SH-SY5Y (cell line): Measurements from ENCODE around the gene GPR63.

Source experiments
- GATA2 ChIP-seq: IDR thresholded peaks from 2 replicates; pipeline ENCODE4 v1.6.1; 2011; ENCODE audit warnings: mild to moderate bottlenecking, low read depth, low read length
- GATA3 ChIP-seq: IDR thresholded peaks from 2 replicates; pipeline ENCODE4 v1.6.1; 2011; ENCODE audit warnings: low read depth, mild to moderate bottlenecking, low read length, moderate library complexity

DNA sequence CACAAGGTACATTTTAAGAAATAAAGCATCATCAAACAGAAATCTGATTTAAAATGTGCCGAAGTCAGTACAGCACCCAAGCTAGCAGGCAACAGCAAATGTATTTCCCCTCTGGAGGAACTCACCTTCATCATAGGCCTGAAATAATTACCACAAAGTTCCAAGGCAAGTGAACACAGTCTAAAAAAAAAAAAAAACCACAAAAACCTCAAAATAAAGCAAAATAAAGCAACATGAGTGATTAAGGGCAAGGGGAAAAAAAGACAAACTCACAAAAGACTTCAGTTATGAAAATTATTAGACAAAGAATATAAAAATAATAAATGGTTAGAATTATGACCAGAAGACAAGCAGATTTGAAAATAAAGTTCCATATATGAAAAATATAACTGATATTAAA is 10.4 kb downstream of the GPR63 start:
- no peak for TF ChIP-seq GATA3
- TF ChIP-seq GATA2 = no peak
